Lower leg skin (tissue), 4 donors: ENCODE measurements around the gene CYP2S1. TPM values are rescaled to one million over a fixed set of nuclear protein-coding genes. Genes with fewer than 3 reads are reported as not detected.
"Not testable (repeated sequence)": the region's sequence is repeated elsewhere in the genome, so short reads cannot be mapped to it uniquely, and the experiment has no call there.

ENCODE experiments used
- DNase-seq, 2 donors: peaks; one replicate each; pipeline ENCODE4 v3.0.0-alpha.2; 2019; ENCODE audit warnings: low spot score in 2 of 2
- H3K4me3 ChIP-seq: fragments of 200-600 bp; sonication (generic); 2 replicates; pipeline ENCODE4 v1.5.1; 2017; ENCODE audit warnings: mild to moderate bottlenecking, low read depth; ENCODE audit not compliant: poor library complexity, severe bottlenecking
- CTCF ChIP-seq, 3 donors: fragments of 450-650 bp; IDR thresholded peaks; one replicate each; pipeline ENCODE4 v1.5.1; 2016; ENCODE audit warnings: antibody characterized with exemption in 3 of 3, mild to moderate bottlenecking in 3 of 3, moderate library complexity in 2 of 3
- POLR2A ChIP-seq, 2 donors: fragments of 450-650 bp; IDR thresholded peaks; one replicate each; pipeline ENCODE4 v1.6.1; 2016 to 2017; ENCODE audit warnings: antibody characterized with exemption in 2 of 2, mild to moderate bottlenecking in 1 of 2, moderate library complexity in 1 of 2
- WGBS, 2 donors: methylation state at CpG; one replicate each; pipeline ENCODE4 v1.1.5; 2018; 5-methylcytosine and 5-hydroxymethylcytosine counted together
- intact Hi-C: fragments of 100-400 bp; cut with DNase I; formaldehyde crosslinking; loops from one replicate; pipeline ENCODE4 v1.15.0; 2023; ENCODE audit warnings: low total_unique reads
- total RNA-seq, 4 donors: library from RNA; depleted of rRNA; stranded (reverse); fragments of >200 nt; gene quantifications; one replicate each; pipeline ENCODE4 v1.1.0, GENCODE V29; 2016

Gene CYP2S1
- 1 to 10 TPM in 3 of 4 donors, under 1 TPM in 1; 0.49 to 3.8 (median 1.9) TPM for total RNA-seq

- peak within 1 kb of the TSS; percentile 9 for H3K4me3 ChIP-seq
- DNase-seq = no peak
- TF ChIP-seq POLR2A (IDR thresholded peaks at IDR 0.05) = no peak
- TF ChIP-seq CTCF (IDR thresholded peaks at IDR 0.05) = no peak
- WGBS, 2 donors = 2 to 5% methylated on average over 38 to 53 of the region's 58 CpGs
- intact Hi-C loops = no loop called here
Measured at GRCh38 chr19:41192574-41193429, at the start of gene CYP2S1. Gene CYP2S1, plus strand, starts transcription at chr19:41193219. Its CDS starts 46 bp downstream, at chr19:41193265.

GRCh38 chr19:41144403-41144802 is 48.6 kb upstream of the CYP2S1 start:
- intact Hi-C loops = loop anchor here (10.0 kb wide), 1 partner anchor 170 kb away; no protein-coding TSS in a partner anchor
- no peak overlapping the region for H3K4me3 ChIP-seq
- TF ChIP-seq CTCF (IDR thresholded peaks at IDR 0.05) (peak in 1 of 3 donors; percentile 79), POLR2A (IDR thresholded peaks at IDR 0.05) (no peak)
- WGBS, 2 donors = 20 to 33% methylated on average over 7 of the region's 7 CpGs
- peak; percentile 85 to 93 for DNase-seq

- no peak overlapping the region for H3K4me3 ChIP-seq
- intact Hi-C loops = loop anchor here (10.0 kb wide), 1 partner anchor 175 kb away; no protein-coding TSS in a partner anchor
- no peak for DNase-seq
- TF ChIP-seq POLR2A (IDR thresholded peaks at IDR 0.05) = no peak
- TF ChIP-seq CTCF (IDR thresholded peaks at IDR 0.05) = no peak
- 92 to 93% methylated on average over 2 of the region's 2 CpGs for WGBS, 2 donors
Measured at GRCh38 chr19:41149831-41150230, 43.2 kb upstream of the CYP2S1 start.

GRCh38 chr19:41150986-41151385 is 42.0 kb upstream of the CYP2S1 start:
- intact Hi-C loops, H3K4me3 ChIP-seq, DNase-seq: not testable (repeated sequence)
- 83 to 88% methylated on average over 7 of the region's 7 CpGs for WGBS, 2 donors

- H3K4me3 ChIP-seq = no peak overlapping the region
- intact Hi-C loops = no loop called here
- 87 to 93% methylated on average over 7 of the region's 7 CpGs for WGBS, 2 donors
- no peak for DNase-seq
- TF ChIP-seq POLR2A (IDR thresholded peaks at IDR 0.05) = no peak
- TF ChIP-seq CTCF (IDR thresholded peaks at IDR 0.05) = no peak
Measured at GRCh38 chr19:41154060-41154459, 39.0 kb upstream of the CYP2S1 start.

- intact Hi-C loops = no loop called here
- WGBS, 2 donors = 79 to 85% methylated on average over 2 of the region's 2 CpGs
- DNase-seq = no peak
- no peak for TF ChIP-seq POLR2A (IDR thresholded peaks at IDR 0.05)
- no peak overlapping the region for H3K4me3 ChIP-seq
Measured at GRCh38 chr19:41156207-41156606, 36.8 kb upstream of the CYP2S1 start.
